Peyer's patch (tissue), 4 donors: ENCODE results near the gene SPAG16.

ENCODE experiments used
- POLR2A ChIP-seq, 2 donors: fragments of 450-650 bp; IDR thresholded peaks; one replicate each; pipeline ENCODE4 v1.5.1; 2017; ENCODE audit warnings: antibody characterized with exemption in 2 of 2, mild to moderate bottlenecking in 2 of 2, moderate library complexity in 2 of 2
- TF ChIP-seq, protein P1 (sequence below), 6 experiments: fragments of 450-650 bp in 4 of 6; fragments of 200-600 bp in 2 of 6; sonication (generic) in 1 of 6; IDR thresholded peaks; one replicate each; pipeline ENCODE4 v1.5.1; 2017 to 2019; ENCODE audit warnings: antibody characterized with exemption in 6 of 6, mild to moderate bottlenecking in 3 of 6, moderate library complexity in 1 of 6

DNA sequence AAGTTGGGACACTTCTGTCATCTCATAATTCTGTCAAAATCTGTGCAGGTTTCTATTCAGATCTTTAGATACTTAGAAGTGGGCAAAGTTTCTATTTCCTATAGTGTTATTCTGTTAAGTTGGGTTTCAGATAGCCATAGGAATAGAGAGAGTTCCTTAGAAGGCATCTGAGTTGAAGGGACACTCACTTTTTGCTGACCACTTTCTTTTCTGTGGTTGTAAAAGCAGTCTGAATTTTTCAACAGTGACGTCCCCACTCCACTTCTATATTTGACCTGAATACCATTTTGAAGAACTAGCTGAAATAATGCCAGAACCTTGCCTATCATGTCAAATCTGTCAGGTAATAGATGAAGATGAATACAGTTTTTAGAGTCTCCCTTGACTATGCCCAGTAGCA, 267.3 kb downstream of the SPAG16 start:
- TF ChIP-seq, protein P1, sequence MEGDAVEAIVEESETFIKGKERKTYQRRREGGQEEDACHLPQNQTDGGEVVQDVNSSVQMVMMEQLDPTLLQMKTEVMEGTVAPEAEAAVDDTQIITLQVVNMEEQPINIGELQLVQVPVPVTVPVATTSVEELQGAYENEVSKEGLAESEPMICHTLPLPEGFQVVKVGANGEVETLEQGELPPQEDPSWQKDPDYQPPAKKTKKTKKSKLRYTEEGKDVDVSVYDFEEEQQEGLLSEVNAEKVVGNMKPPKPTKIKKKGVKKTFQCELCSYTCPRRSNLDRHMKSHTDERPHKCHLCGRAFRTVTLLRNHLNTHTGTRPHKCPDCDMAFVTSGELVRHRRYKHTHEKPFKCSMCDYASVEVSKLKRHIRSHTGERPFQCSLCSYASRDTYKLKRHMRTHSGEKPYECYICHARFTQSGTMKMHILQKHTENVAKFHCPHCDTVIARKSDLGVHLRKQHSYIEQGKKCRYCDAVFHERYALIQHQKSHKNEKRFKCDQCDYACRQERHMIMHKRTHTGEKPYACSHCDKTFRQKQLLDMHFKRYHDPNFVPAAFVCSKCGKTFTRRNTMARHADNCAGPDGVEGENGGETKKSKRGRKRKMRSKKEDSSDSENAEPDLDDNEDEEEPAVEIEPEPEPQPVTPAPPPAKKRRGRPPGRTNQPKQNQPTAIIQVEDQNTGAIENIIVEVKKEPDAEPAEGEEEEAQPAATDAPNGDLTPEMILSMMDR (IDR thresholded peaks at IDR 0.05), result no peak
- TF ChIP-seq POLR2A (IDR thresholded peaks at IDR 0.05), result no peak
